Smooth muscle cell (in vitro differentiated cells): Measurements from ENCODE around the gene PAK5. TPM values are rescaled to one million over a fixed set of nuclear protein-coding genes. Genes with fewer than 3 reads are reported as not detected.

Source experiments
- DNase-seq: peaks from one replicate; lab custom pipeline; 2025; ENCODE audit not compliant: unreplicated experiment; lab: John Stamatoyannopoulos, UW
- H2AFZ ChIP-seq: fragments of 200-600 bp; sonication (generic); 2 replicates; pipeline ENCODE4 v1.6.0; 2016; ENCODE audit warnings: antibody characterized with exemption, low read depth, mild to moderate bottlenecking
- H3F3A ChIP-seq: fragments of 200-600 bp; sonication (generic); 2 replicates; pipeline ENCODE4 v1.6.0; 2017; ENCODE audit warnings: antibody characterized with exemption, low read depth
- H3K27ac ChIP-seq: fragments of 200-600 bp; sonication (generic); 2 replicates; pipeline ENCODE4 v1.5.1; 2016; ENCODE audit warnings: low read depth, mild to moderate bottlenecking
- H3K27me3 ChIP-seq: fragments of 200-600 bp; sonication (generic); 2 replicates; pipeline ENCODE4 v1.6.1; 2016; ENCODE audit warnings: low read depth, mild to moderate bottlenecking
- H3K36me3 ChIP-seq: fragments of 200-600 bp; sonication (generic); 2 replicates; pipeline ENCODE4 v1.5.1; 2016; ENCODE audit warnings: low read depth
- H3K4me1 ChIP-seq: fragments of 200-600 bp; sonication (generic); 2 replicates; pipeline ENCODE4 v1.5.1; 2016; ENCODE audit warnings: low read depth
- H3K4me2 ChIP-seq: fragments of 200-600 bp; sonication (generic); 2 replicates; pipeline ENCODE4 v1.6.0; 2016; ENCODE audit warnings: mild to moderate bottlenecking
- H3K4me3 ChIP-seq: fragments of 200-600 bp; sonication (generic); 2 replicates; pipeline ENCODE4 v1.5.1; 2016; ENCODE audit warnings: mild to moderate bottlenecking
- H3K79me2 ChIP-seq: fragments of 200-600 bp; sonication (generic); 2 replicates; pipeline ENCODE4 v1.6.0; 2016; ENCODE audit warnings: low read depth, mild to moderate bottlenecking
- H3K9ac ChIP-seq: fragments of 200-600 bp; sonication (generic); 2 replicates; pipeline ENCODE4 v1.6.0; 2016; ENCODE audit warnings: low read depth
- H3K9me3 ChIP-seq: fragments of 200-600 bp; sonication (generic); replicated peaks from 2 replicates; pipeline ENCODE4 v1.5.1; 2016; ENCODE audit warnings: low read depth
- H4K20me1 ChIP-seq: fragments of 200-600 bp; sonication (generic); 2 replicates; pipeline ENCODE4 v1.6.0; 2016; ENCODE audit warnings: low read depth
- WGBS: methylation state at CpG from one replicate; pipeline ENCODE4 v1.1.7; 2016; ENCODE audit warnings: low lambda C conversion rate; 5-methylcytosine and 5-hydroxymethylcytosine counted together
- polyA plus RNA-seq: library from polyadenylated mRNA; unstranded; fragments of >200 nt; fragmentation: Nextera tagmentation; extraction: Ambion mirVana; gene quantifications from 2 replicates; pipeline ENCODE4 v1.2.1, GENCODE V29; 2016
- total RNA-seq: library from RNA; depleted of rRNA; stranded (reverse); fragments of >200 nt; gene quantifications from 2 replicates; pipeline ENCODE4 v1.2.3, GENCODE V29; 2014
- TF ChIP-seq, protein P1 (sequence below): fragments of 200-600 bp; sonication (generic); IDR thresholded peaks from 2 replicates; pipeline ENCODE4 v1.5.1; 2017; ENCODE audit warnings: borderline replicate concordance, mild to moderate bottlenecking, antibody characterized with exemption; ENCODE audit not compliant: insufficient read depth, poor library complexity, severe bottlenecking

PAK5 gene
- total and polyA plus RNA-seq, 2 experiments from 2014 or later: 0.13 TPM; not detected in 1

DNA sequence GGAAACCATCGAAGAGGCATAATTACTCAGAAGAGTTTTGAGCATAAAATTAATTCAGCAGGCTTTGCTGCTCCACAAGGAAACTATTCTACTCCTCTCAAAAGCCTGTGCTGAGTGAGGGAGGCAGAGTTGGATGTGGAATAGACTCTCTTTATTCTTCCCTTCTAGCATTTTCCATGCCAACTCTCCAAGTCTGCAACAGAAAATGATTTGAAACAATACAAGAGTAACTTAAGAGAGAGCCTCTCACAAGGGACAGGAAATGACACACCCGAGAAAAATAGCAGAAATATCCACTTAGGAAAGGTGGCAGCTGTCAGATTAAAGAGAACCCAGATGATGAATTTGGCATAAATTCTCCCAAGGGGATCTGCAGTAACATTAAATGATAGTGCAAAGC, 350.8 kb downstream of the PAK5 start:
- H3K27ac ChIP-seq: no peak overlapping the region
- H3K4me2 ChIP-seq: no peak overlapping the region
- H3K4me1 ChIP-seq: no peaks in the 10 kb centered on the region
- no peaks in the 10 kb centered on the region for H3K79me2 ChIP-seq
- H3F3A ChIP-seq: no peaks in the 10 kb centered on the region
- H2AFZ ChIP-seq: no peak overlapping the region
- peaks cover 26% of the 10 kb centered on the region for H3K27me3 ChIP-seq
- H3K9ac ChIP-seq: no peak overlapping the region
- no peaks in the 10 kb centered on the region for H3K9me3 ChIP-seq
- H3K36me3 ChIP-seq: no peaks in the 10 kb centered on the region
- TF ChIP-seq, protein P1, sequence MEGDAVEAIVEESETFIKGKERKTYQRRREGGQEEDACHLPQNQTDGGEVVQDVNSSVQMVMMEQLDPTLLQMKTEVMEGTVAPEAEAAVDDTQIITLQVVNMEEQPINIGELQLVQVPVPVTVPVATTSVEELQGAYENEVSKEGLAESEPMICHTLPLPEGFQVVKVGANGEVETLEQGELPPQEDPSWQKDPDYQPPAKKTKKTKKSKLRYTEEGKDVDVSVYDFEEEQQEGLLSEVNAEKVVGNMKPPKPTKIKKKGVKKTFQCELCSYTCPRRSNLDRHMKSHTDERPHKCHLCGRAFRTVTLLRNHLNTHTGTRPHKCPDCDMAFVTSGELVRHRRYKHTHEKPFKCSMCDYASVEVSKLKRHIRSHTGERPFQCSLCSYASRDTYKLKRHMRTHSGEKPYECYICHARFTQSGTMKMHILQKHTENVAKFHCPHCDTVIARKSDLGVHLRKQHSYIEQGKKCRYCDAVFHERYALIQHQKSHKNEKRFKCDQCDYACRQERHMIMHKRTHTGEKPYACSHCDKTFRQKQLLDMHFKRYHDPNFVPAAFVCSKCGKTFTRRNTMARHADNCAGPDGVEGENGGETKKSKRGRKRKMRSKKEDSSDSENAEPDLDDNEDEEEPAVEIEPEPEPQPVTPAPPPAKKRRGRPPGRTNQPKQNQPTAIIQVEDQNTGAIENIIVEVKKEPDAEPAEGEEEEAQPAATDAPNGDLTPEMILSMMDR: no peak
- WGBS: 79% methylated on average over 2 of the region's 2 CpGs
- H4K20me1 ChIP-seq: no peaks in the 10 kb centered on the region
- H3K4me3 ChIP-seq: no peak overlapping the region
- no peak for DNase-seq

Other genes with a start within 250 kb of the PAK5 start
- gene ANKEF1, start 195.9 kb upstream of the PAK5 start, total RNA-seq: 1.2 and 1.8 TPM in 2 replicates
- 0.09 and 1.8 TPM in 2 replicates for gene ANKEF1, start 195.9 kb upstream of the PAK5 start, polyA plus RNA-seq